ENCODE results near the gene SPATA1.

Gene SPATA1, protein sequence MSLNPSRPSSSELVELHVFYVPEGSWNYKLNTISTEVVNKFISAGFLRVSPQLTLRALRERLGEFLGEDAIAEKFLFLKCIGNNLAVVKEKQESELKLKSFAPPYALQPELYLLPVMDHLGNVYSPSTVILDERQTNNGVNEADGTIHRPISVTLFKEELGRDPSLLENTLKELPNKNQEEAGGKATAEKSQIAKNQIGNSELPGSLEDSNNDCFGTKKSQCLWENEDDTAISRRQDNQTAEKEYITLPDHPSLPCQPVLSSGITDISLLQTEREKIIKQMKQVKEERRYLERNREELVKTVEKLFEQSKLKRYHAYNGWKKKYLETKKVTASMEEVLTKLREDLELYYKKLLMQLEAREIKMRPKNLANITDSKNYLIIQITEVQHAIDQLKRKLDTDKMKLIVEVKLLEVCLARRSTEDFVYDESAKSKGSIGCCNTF

GRCh38 chr1:84506002-84506728 is at the start of gene SPATA1, which contains the start of gene GNG5:
TSS of gene SPATA1 (plus strand) at chr1:84506386. CDS start at chr1:84516360, 9,974 bp downstream.
TSS of gene GNG5 (minus strand) at chr1:84506581. CDS start at chr1:84506091, 490 bp downstream.
- no peaks in the 10 kb centered on the region for H3K27me3 ChIP-seq (ENCODE audit: control insufficient read depth in 1 of 2, insufficient read depth in 2 of 2, low read length in 2 of 2)
- peaks cover 27 to 34% of the 10 kb centered on the region in 2 donors for H3K4me1 ChIP-seq (ENCODE audit: control insufficient read depth in 1 of 2, insufficient read depth in 2 of 2, low read length in 2 of 2)
- H3K36me3 ChIP-seq (ENCODE audit: control insufficient read depth in 1 of 2, insufficient read depth in 2 of 2, low read length in 2 of 2) = peaks cover under 1 to 4% of the 10 kb centered on the region in 2 donors
- H3K9ac ChIP-seq (ENCODE audit: low read depth in 1 of 2, low read length in 2 of 2) = peak within 1 kb of the TSS; percentile 93 to 94
- H3K4me3 ChIP-seq (ENCODE audit: low read depth in 1 of 2, low read length in 2 of 2) = peak within 1 kb of the TSS; percentile 89 to 96
- peaks cover 0 to 6% of the 10 kb centered on the region in 2 donors for H3K9me3 ChIP-seq (ENCODE audit: control insufficient read depth in 1 of 2, low read length in 2 of 2)
- peak within 1 kb of the TSS; percentile 94 for H3K27ac ChIP-seq (ENCODE audit: low read depth, low read length)

DNA sequence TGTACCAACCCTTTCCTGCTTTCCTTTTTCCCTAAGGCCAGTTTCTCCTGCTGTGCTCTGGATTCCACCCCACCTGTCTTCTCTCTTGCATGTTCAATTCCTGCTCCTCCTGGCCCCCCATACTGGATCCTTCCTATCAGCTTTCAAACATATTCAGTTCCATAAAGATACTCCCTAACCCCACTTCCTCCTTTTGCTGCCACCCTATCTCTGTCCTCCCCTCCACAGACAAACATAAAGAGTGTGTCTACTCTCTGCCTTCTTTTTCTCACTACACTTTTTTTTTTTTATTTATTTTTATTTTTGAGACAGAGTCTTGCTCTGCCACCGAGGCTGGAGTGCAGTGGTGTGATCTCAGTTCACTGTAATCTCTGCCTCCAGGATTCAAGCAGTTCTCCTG is 44.1 kb upstream of the SPATA1 start:
- H3K4me1 ChIP-seq (ENCODE audit: control insufficient read depth in 1 of 2, insufficient read depth in 2 of 2, low read length in 2 of 2) = no peaks in the 10 kb centered on the region
- H3K27me3 ChIP-seq (ENCODE audit: control insufficient read depth in 1 of 2, insufficient read depth in 2 of 2, low read length in 2 of 2) = peaks cover 5 to 12% of the 10 kb centered on the region in 2 donors
- no peak overlapping the region for H3K4me3 ChIP-seq (ENCODE audit: low read depth in 1 of 2, low read length in 2 of 2)
- H3K36me3 ChIP-seq (ENCODE audit: control insufficient read depth in 1 of 2, insufficient read depth in 2 of 2, low read length in 2 of 2) = no peaks in the 10 kb centered on the region
- H3K9ac ChIP-seq (ENCODE audit: low read depth in 1 of 2, low read length in 2 of 2) = no peak overlapping the region
- no peak overlapping the region for H3K27ac ChIP-seq (ENCODE audit: low read depth, low read length)
- no peaks in the 10 kb centered on the region for H3K9me3 ChIP-seq (ENCODE audit: control insufficient read depth in 1 of 2, low read length in 2 of 2)

DNA sequence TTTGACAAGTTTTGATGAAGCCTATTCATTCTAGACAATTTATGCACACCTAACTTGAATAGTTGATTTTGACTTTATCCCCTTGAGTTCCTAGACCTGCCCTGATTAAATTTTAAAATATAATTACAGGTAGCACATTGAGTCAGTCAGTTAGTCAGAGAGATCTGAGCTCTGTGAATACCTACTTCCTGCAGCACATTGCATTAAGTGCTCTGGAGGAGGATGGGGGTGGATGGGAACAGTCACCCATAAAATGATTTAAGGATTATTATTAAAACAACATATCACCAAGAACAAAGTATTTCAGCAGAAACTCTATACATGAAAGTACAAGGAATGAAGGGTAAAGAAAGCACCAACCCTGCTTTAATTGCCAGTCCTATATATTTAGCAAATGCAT is 38.9 kb upstream of the SPATA1 start:
- Histone ChIP-seq H3K27ac (ENCODE audit: low read depth, low read length) (no peak overlapping the region), H3K4me3 (ENCODE audit: low read depth in 1 of 2, low read length in 2 of 2) (no peak overlapping the region), H3K9ac (ENCODE audit: low read depth in 1 of 2, low read length in 2 of 2) (no peak overlapping the region), H3K27me3 (ENCODE audit: control insufficient read depth in 1 of 2, insufficient read depth in 2 of 2, low read length in 2 of 2) (peaks cover 5 to 7% of the 10 kb centered on the region in 2 donors), H3K9me3 (ENCODE audit: control insufficient read depth in 1 of 2, low read length in 2 of 2) (no peaks in the 10 kb centered on the region), H3K36me3 (ENCODE audit: control insufficient read depth in 1 of 2, insufficient read depth in 2 of 2, low read length in 2 of 2) (no peaks in the 10 kb centered on the region), H3K4me1 (ENCODE audit: control insufficient read depth in 1 of 2, insufficient read depth in 2 of 2, low read length in 2 of 2) (no peaks in the 10 kb centered on the region)

DNA sequence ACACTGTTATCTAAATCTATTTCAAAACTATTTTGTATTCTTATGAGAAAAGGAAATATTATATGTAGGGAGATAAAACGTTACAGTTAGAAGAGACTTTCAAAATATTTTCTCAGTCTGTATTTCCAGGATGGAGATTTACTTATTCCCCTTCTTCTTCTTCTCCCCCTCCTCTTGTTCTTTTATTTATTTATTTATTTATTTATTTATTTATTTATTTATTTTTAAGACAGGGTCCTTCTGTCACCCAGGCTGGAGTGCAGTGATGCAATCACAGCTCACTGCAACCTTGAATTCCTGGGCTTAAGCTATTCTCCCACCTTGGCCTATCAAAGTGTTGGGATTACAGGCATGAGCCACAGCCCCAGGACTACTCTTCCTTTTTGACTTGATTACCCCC is 30.0 kb upstream of the SPATA1 start:
- no peak overlapping the region for H3K9ac ChIP-seq (ENCODE audit: low read depth in 1 of 2, low read length in 2 of 2)
- no peak overlapping the region for H3K4me3 ChIP-seq (ENCODE audit: low read depth in 1 of 2, low read length in 2 of 2)
- peaks cover 13 to 20% of the 10 kb centered on the region in 2 donors for H3K4me1 ChIP-seq (ENCODE audit: control insufficient read depth in 1 of 2, insufficient read depth in 2 of 2, low read length in 2 of 2)
- H3K36me3 ChIP-seq (ENCODE audit: control insufficient read depth in 1 of 2, insufficient read depth in 2 of 2, low read length in 2 of 2) = no peaks in the 10 kb centered on the region
- peaks cover 6 to 11% of the 10 kb centered on the region in 2 donors for H3K27me3 ChIP-seq (ENCODE audit: control insufficient read depth in 1 of 2, insufficient read depth in 2 of 2, low read length in 2 of 2)
- no peak overlapping the region for H3K27ac ChIP-seq (ENCODE audit: low read depth, low read length)
- H3K9me3 ChIP-seq (ENCODE audit: control insufficient read depth in 1 of 2, low read length in 2 of 2) = peaks cover 2 to 5% of the 10 kb centered on the region in 2 donors

DNA sequence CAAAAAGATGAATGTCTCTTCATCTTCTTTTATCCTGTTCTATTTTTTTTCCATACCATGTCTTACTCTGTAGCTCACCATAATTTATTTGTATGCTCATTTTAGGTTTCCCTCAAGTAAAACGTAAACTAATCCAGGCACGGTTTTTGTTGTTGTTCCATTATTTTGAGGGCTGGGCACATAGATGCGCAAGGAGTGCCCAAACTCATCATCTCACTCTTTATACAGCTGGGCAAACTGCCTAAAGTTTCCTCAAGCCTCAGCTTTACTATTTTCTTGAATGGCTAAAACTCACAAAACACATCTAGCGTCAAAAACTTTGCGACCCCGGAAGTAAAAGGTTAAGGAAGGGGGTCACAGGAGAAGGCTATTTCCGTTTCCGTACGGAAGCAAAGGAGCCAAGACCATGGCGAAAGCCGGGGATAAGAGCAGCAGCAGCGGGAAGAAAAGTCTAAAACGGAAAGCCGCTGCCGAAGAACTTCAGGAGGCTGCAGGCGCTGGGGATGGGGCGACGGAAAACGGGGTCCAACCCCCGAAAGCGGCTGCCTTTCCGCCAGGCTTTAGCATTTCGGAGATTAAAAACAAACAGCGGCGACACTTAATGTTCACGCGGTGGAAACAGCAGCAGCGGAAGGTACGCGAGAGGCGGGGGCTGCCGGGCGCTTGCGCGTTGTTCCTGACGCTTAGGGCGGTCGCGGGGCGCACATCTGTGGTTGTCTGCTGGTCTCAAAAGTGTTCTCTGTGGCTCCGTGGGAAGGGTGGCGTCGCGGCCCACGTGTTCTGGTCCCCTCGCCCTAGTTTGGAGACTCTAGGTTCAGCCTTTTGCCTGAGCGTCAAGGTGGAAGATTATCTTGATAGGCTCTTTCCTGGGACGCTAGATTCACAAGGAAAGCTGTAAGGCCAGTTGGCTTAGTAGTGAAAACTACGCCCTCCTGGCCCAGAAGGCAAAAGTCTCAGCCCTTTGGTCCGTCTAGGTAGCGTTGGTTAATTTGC is 27.0 kb upstream of the SPATA1 start, which contains the start of gene RPF1:
RPF1 (plus strand) TSS at position 391 of the 993 bp plus-strand sequence; CDS start at position 407, 16 bp downstream.
- H3K4me1 ChIP-seq (ENCODE audit: control insufficient read depth in 1 of 2, insufficient read depth in 2 of 2, low read length in 2 of 2) = peaks cover 19 to 22% of the 10 kb centered on the region in 2 donors
- H3K36me3 ChIP-seq (ENCODE audit: control insufficient read depth in 1 of 2, insufficient read depth in 2 of 2, low read length in 2 of 2) = peaks cover 0 to 10% of the 10 kb centered on the region in 2 donors
- H3K9me3 ChIP-seq (ENCODE audit: control insufficient read depth in 1 of 2, low read length in 2 of 2) = peaks cover 2 to 5% of the 10 kb centered on the region in 2 donors
- peak within 1 kb of the TSS; percentile 95 for H3K4me3 ChIP-seq (ENCODE audit: low read depth in 1 of 2, low read length in 2 of 2)
- peak within 1 kb of the TSS; percentile 85 to 92 for H3K9ac ChIP-seq (ENCODE audit: low read depth in 1 of 2, low read length in 2 of 2)
- H3K27me3 ChIP-seq (ENCODE audit: control insufficient read depth in 1 of 2, insufficient read depth in 2 of 2, low read length in 2 of 2) = peaks cover 6 to 11% of the 10 kb centered on the region in 2 donors
- peak within 1 kb of the TSS; percentile 83 for H3K27ac ChIP-seq (ENCODE audit: low read depth, low read length)

GRCh38 chr1:84479998-84480397 is 26.2 kb upstream of the SPATA1 start:
- Histone ChIP-seq H3K9me3 (ENCODE audit: control insufficient read depth in 1 of 2, low read length in 2 of 2) (peaks cover 2 to 5% of the 10 kb centered on the region in 2 donors), H3K27me3 (ENCODE audit: control insufficient read depth in 1 of 2, insufficient read depth in 2 of 2, low read length in 2 of 2) (peaks cover 6 to 11% of the 10 kb centered on the region in 2 donors), H3K36me3 (ENCODE audit: control insufficient read depth in 1 of 2, insufficient read depth in 2 of 2, low read length in 2 of 2) (peaks cover 0 to 15% of the 10 kb centered on the region in 2 donors), H3K4me1 (ENCODE audit: control insufficient read depth in 1 of 2, insufficient read depth in 2 of 2, low read length in 2 of 2) (peaks cover 19 to 22% of the 10 kb centered on the region in 2 donors), H3K4me3 (ENCODE audit: low read depth in 1 of 2, low read length in 2 of 2) (peak overlapping the region; percentile 95), H3K9ac (ENCODE audit: low read depth in 1 of 2, low read length in 2 of 2) (peak overlapping the region; percentile 85 to 92), H3K27ac (ENCODE audit: low read depth, low read length) (no peak overlapping the region)

- Histone ChIP-seq H3K36me3 (ENCODE audit: control insufficient read depth in 1 of 2, insufficient read depth in 2 of 2, low read length in 2 of 2) (peaks cover 0 to 21% of the 10 kb centered on the region in 2 donors), H3K9me3 (ENCODE audit: control insufficient read depth in 1 of 2, low read length in 2 of 2) (peaks cover 2 to 5% of the 10 kb centered on the region in 2 donors), H3K9ac (ENCODE audit: low read depth in 1 of 2, low read length in 2 of 2) (peak overlapping the region in 1 of 2 donors; percentile 22), H3K27me3 (ENCODE audit: control insufficient read depth in 1 of 2, insufficient read depth in 2 of 2, low read length in 2 of 2) (peaks cover 6 to 9% of the 10 kb centered on the region in 2 donors), H3K27ac (ENCODE audit: low read depth, low read length) (no peak overlapping the region), H3K4me1 (ENCODE audit: control insufficient read depth in 1 of 2, insufficient read depth in 2 of 2, low read length in 2 of 2) (peaks cover 19 to 22% of the 10 kb centered on the region in 2 donors), H3K4me3 (ENCODE audit: low read depth in 1 of 2, low read length in 2 of 2) (peak overlapping the region; percentile 95)
Observed at GRCh38 chr1:84480650-84481049, 25.5 kb upstream of the SPATA1 start.

GRCh38 chr1:84481317-84481716 is 24.9 kb upstream of the SPATA1 start:
- Histone ChIP-seq H3K27me3 (ENCODE audit: control insufficient read depth in 1 of 2, insufficient read depth in 2 of 2, low read length in 2 of 2) (peaks cover 5 to 6% of the 10 kb centered on the region in 2 donors), H3K27ac (ENCODE audit: low read depth, low read length) (no peak overlapping the region), H3K4me1 (ENCODE audit: control insufficient read depth in 1 of 2, insufficient read depth in 2 of 2, low read length in 2 of 2) (peaks cover 19 to 22% of the 10 kb centered on the region in 2 donors), H3K36me3 (ENCODE audit: control insufficient read depth in 1 of 2, insufficient read depth in 2 of 2, low read length in 2 of 2) (peaks cover 0 to 24% of the 10 kb centered on the region in 2 donors), H3K9ac (ENCODE audit: low read depth in 1 of 2, low read length in 2 of 2) (no peak overlapping the region), H3K9me3 (ENCODE audit: control insufficient read depth in 1 of 2, low read length in 2 of 2) (peaks cover 2 to 5% of the 10 kb centered on the region in 2 donors), H3K4me3 (ENCODE audit: low read depth in 1 of 2, low read length in 2 of 2) (no peak overlapping the region)

- H3K27me3 ChIP-seq (ENCODE audit: control insufficient read depth in 1 of 2, insufficient read depth in 2 of 2, low read length in 2 of 2) = no peaks in the 10 kb centered on the region
- peaks cover 14 to 54% of the 10 kb centered on the region in 2 donors for H3K36me3 ChIP-seq (ENCODE audit: control insufficient read depth in 1 of 2, insufficient read depth in 2 of 2, low read length in 2 of 2)
Observed at GRCh38 chr1:84488107-84488506, 18.1 kb upstream of the SPATA1 start.

More at GRCh38 chr1:84488107-84488506, 18.1 kb upstream of the SPATA1 start:
- no peak overlapping the region for H3K4me3 ChIP-seq (ENCODE audit: low read depth in 1 of 2, low read length in 2 of 2)
- no peaks in the 10 kb centered on the region for H3K9me3 ChIP-seq (ENCODE audit: control insufficient read depth in 1 of 2, low read length in 2 of 2)
- H3K4me1 ChIP-seq (ENCODE audit: control insufficient read depth in 1 of 2, insufficient read depth in 2 of 2, low read length in 2 of 2) = no peaks in the 10 kb centered on the region
- H3K27ac ChIP-seq (ENCODE audit: low read depth, low read length) = no peak overlapping the region
- no peak overlapping the region for H3K9ac ChIP-seq (ENCODE audit: low read depth in 1 of 2, low read length in 2 of 2)
